GM21515 (cell line): ENCODE results near the gene TCP11L2.

Source experiments
- ATAC-seq: cut with Tn5 transposase; IDR thresholded peaks from one replicate; pipeline ENCODE4 v1.9.1; 2021; ENCODE audit not compliant: unreplicated experiment

Gene TCP11L2

DNA sequence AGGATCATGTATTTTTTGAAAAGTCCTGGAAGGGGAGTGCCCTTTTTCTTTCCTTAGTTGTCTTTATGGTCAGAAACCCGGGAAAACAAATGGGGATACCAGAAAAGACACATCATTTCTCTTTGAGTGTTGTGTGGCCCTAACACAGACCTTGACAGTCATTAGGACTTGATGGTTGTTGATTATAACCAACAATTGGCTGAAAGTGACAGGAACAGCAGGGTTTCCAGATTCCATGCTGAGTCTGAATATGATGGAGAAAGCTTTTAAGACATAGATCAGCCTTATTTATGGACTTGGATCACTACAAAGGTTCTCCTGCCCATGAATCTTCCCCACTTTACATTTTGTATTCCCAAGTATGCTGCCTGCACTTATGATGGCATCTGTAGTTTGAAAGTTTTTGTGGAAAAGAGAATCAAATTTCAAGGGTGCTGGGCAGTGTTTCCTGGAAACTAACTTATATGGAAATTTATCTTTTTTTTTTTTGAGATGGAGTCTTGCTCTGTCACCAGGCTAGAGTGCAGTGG lies 85.4 kb downstream of the TCP11L2 start:
- no peak for ATAC-seq

DNA sequence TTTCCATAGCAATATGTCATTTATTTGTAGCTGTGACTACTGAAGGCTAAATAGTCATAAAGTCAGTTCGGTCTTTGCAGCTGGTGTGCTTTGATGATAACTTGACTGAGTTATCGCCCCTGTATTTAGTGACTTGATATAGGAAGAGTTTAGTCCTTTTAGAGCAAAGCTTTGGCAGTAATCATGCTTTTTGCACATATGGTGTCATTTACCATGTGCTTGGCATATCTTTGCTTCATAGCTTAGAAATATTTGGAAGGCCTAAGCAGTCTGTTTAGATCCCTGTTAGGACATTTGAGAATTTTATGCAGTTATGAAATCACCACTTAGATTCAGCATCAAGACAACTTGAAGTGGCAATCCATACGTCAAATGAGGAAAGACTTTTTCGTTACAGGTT lies 86.6 kb downstream of the TCP11L2 start:
- no peak for ATAC-seq

DNA sequence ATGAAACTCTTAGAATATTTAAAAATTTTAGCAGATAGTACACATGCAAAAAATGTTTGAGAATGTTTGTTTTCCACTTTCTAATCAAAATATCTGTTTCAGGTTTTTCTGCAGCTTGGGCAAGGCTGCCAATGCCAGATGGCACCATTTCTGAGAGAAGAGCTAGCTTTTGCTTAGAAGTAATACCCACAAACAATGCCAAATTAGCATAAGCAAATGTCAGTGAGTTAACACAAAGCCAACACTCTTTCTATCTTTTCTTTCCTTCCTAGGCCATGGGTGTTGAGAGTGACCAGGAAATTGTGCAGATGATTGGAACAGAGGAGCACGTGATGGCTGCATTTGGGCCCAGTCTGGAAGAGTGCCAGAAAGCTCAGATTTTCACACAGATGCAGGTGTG lies 90.2 kb downstream of the TCP11L2 start:
- ATAC-seq: no peak
